Ishikawa (cell line): ENCODE results near the gene ARHGEF6.

Experiments used
- CEBPB ChIP-seq: IDR thresholded peaks from 2 replicates; pipeline ENCODE4 v1.6.1; 2012
- EP300 ChIP-seq: IDR thresholded peaks from 2 replicates; pipeline ENCODE4 v1.6.1; 2012; ENCODE audit warnings: borderline replicate concordance
- MAX ChIP-seq: IDR thresholded peaks from 2 replicates; pipeline ENCODE4 v1.6.1; 2012
- REST ChIP-seq: IDR thresholded peaks from 2 replicates; pipeline ENCODE4 v1.6.1; 2012; ENCODE audit warnings: low read depth, mild to moderate bottlenecking
- TAF1 ChIP-seq: IDR thresholded peaks from 2 replicates; pipeline ENCODE4 v1.6.1; 2012; ENCODE audit warnings: low read depth, mild to moderate bottlenecking
- TCF12 ChIP-seq: IDR thresholded peaks from 2 replicates; pipeline ENCODE4 v1.6.1; 2012; ENCODE audit warnings: low read depth
- TEAD4 ChIP-seq: IDR thresholded peaks from 2 replicates; pipeline ENCODE4 v1.6.1; 2012
- USF1 ChIP-seq: IDR thresholded peaks from 2 replicates; pipeline ENCODE4 v1.6.1; 2012
- YY1 ChIP-seq: IDR thresholded peaks from 2 replicates; pipeline ENCODE4 v1.6.1; 2012; ENCODE audit warnings: low read depth

- TF ChIP-seq YY1 (no peak), TCF12 (no peak), TAF1 (no peak), MAX (no peak), EP300 (no peak), REST (no peak), USF1 (no peak), CEBPB (no peak), TEAD4 (no peak)
Measured at GRCh38 chrX:136819031-136819703, 38.4 kb upstream of the ARHGEF6 start.
